Body of pancreas (tissue), 4 donors: ENCODE measurements around the gene C16orf74.

ENCODE experiments used
- CTCF ChIP-seq, 7 experiments: fragments of 450-650 bp in 4 of 7; fragments of 200-600 bp in 3 of 7; sonication (generic) in 3 of 7; IDR thresholded peaks; one replicate each; pipeline ENCODE4 v1.5.1; 2016 to 2019; ENCODE audit warnings: antibody characterized with exemption in 7 of 7
- POLR2A ChIP-seq, 3 donors: fragments of 450-650 bp; IDR thresholded peaks; one replicate each; pipeline ENCODE4 v1.6.1; 2016; ENCODE audit warnings: antibody characterized with exemption in 3 of 3, mild to moderate bottlenecking in 2 of 3

GRCh38 chr16:85793662-85794298, 42.9 kb upstream of the C16orf74 start:
- TF ChIP-seq CTCF (IDR thresholded peaks at IDR 0.05): no peak
- TF ChIP-seq POLR2A (IDR thresholded peaks at IDR 0.05): no peak
